Esophagus muscularis mucosa (tissue), 4 donors: ENCODE measurements around the gene LYSMD4.

Experiments used
- EP300 ChIP-seq: sonication (generic); formaldehyde crosslinking; IDR thresholded peaks from one replicate; pipeline ENCODE4 v1.6.1; 2017; ENCODE audit warnings: antibody characterized with exemption
- POLR2A ChIP-seq: fragments of 450-650 bp; IDR thresholded peaks from one replicate; pipeline ENCODE4 v1.6.1; 2017; ENCODE audit warnings: antibody characterized with exemption, moderate library complexity, mild to moderate bottlenecking, low read depth
- POLR2AphosphoS5 ChIP-seq, 2 donors: sonication (generic); formaldehyde crosslinking; IDR thresholded peaks; one replicate each; pipeline ENCODE4 v1.6.1; 2017; ENCODE audit warnings: antibody characterized with exemption in 2 of 2
- TF ChIP-seq, protein P1 (sequence below), 3 experiments: fragments of 200-600 bp in 2 of 3; fragments of 450-650 bp in 1 of 3; sonication (generic) in 2 of 3; IDR thresholded peaks; one replicate each; pipeline ENCODE4 v1.5.1; 2017 to 2019; ENCODE audit warnings: antibody characterized with exemption in 3 of 3, mild to moderate bottlenecking in 2 of 3, moderate library complexity in 1 of 3

DNA sequence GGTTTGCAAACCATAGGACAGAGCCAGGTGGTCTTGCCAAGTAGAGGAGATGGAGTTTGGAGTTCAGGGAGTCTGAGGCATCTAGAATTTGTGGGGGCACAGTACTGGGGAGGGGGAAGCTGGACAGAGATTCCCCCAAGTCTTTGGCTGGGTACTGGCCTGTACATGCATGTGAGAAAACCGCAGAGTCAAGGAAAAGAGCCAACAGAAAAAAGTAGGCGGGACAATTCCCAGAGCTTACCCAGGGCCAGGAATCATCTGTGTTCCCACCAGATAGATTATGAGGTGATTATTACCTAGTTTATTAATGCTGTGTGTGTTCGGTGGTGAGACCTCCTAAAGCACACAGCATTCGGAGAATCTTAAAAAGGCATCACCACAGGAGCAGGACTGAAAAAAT lies 11.3 kb downstream of the LYSMD4 start:
- TF ChIP-seq, protein P1, sequence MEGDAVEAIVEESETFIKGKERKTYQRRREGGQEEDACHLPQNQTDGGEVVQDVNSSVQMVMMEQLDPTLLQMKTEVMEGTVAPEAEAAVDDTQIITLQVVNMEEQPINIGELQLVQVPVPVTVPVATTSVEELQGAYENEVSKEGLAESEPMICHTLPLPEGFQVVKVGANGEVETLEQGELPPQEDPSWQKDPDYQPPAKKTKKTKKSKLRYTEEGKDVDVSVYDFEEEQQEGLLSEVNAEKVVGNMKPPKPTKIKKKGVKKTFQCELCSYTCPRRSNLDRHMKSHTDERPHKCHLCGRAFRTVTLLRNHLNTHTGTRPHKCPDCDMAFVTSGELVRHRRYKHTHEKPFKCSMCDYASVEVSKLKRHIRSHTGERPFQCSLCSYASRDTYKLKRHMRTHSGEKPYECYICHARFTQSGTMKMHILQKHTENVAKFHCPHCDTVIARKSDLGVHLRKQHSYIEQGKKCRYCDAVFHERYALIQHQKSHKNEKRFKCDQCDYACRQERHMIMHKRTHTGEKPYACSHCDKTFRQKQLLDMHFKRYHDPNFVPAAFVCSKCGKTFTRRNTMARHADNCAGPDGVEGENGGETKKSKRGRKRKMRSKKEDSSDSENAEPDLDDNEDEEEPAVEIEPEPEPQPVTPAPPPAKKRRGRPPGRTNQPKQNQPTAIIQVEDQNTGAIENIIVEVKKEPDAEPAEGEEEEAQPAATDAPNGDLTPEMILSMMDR (IDR thresholded peaks at IDR 0.05): no peak
- no peak for TF ChIP-seq POLR2A
- no peak for TF ChIP-seq POLR2AphosphoS5 (IDR thresholded peaks at IDR 0.05)
- TF ChIP-seq EP300: no peak
